ENCODE results near the gene SGCE.

The SGCE gene

DNA sequence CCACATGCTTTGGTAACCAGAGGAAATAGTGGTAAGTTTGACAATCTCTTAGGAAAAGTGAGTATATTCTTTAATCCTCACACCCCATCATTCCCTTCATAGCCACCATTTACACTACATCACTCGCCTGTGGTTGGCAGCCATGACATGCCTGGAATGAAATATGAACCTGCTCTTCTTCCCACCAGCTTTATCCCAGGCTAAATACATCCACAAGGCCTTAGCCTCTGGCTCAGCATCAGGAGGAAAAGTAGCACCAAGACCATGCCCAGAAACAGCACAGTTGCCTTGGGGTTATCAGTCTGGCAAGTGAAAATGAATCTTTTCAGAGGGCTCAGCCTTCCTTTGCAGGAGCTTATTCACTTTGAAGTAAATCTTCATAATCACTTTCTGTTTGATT lies 40.3 kb downstream of the SGCE start (continued):
- no peak for TF ChIP-seq ZNF221 (tag by site-specific recombination; IDR thresholded peaks at IDR 0.05; ENCODE audit: borderline replicate concordance)

DNA sequence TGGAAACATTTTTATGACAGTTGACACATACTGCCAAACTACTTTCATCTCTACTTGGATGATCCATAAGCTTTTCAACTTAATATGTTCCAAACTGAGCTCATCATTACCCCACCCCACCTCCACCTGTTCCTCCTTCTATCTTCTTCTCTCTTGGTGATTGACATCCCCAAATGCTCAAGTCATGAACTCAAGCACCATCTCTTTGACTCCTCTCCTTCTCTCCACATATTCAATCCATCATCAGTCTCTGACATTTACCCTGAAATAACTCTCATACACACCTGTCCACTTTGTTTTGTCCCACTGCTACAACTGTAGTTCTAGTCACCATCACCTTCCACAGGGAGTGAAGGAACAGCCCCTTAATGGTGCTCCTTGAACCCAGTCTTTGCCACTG lies 43.3 kb downstream of the SGCE start:
- CTCF ChIA-PET = interaction anchor here (0.6 kb wide), 1 partner anchor 1350 kb away, joined by 3 read pairs; no protein-coding TSS in a partner anchor
- Histone ChIP-seq H3K4me3 (ENCODE audit: low read depth, low read length) (no peak overlapping the region), H3K36me3 (ENCODE audit: control insufficient read depth in 2 of 2, insufficient read depth in 1 of 2, low read length in 2 of 2) (peaks cover 0 to 13% of the 10 kb centered on the region in 2 experiments; a peak in 2 of 3 replicates), H3K9me3 (ENCODE audit: control insufficient read depth, insufficient read depth, low read depth, low read length) (no peaks in the 10 kb centered on the region), H3K27ac (ENCODE audit: extremely low read depth, low read depth, low read length) (no peak overlapping the region), H3K4me1 (ENCODE audit: control insufficient read depth, insufficient read depth, low read length) (no peaks in the 10 kb centered on the region)
- POLR2A ChIA-PET = no interaction called here
- TF ChIP-seq ZNF266 (tag by site-specific recombination; IDR thresholded peaks at IDR 0.05; ENCODE audit: low read depth) (no peak), RBAK (tag by site-specific recombination; IDR thresholded peaks at IDR 0.05) (no peak), ZBTB17 (tag by site-specific recombination; IDR thresholded peaks at IDR 0.05) (no peak), ZNF571 (tag by site-specific recombination; IDR thresholded peaks at IDR 0.05) (no peak), ZNF146 (tag by site-specific recombination; IDR thresholded peaks at IDR 0.05) (no peak), ZNF830 (tag by site-specific recombination; IDR thresholded peaks at IDR 0.05; ENCODE audit: low read depth) (no peak)

DNA sequence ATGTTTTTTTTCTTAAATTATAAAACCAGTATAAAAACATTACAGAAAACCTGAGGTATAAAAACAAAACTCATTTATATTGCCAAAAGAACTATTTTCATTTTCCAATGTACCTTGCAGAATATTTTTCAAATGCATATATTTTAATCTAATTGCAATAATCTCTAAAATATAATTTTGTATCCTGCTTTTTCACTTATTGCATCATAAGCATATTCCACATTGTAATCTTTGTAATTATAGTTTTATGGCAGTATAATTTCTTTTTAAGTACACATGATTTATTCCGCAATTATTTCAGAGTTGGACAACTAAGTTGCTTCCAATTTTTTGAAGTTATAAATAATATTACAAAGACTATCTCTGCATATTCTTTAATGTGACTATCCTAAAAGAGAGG lies 43.7 kb downstream of the SGCE start:
- Histone ChIP-seq H3K36me3 (ENCODE audit: control insufficient read depth in 2 of 2, insufficient read depth in 1 of 2, low read length in 2 of 2) (peaks cover 0 to 13% of the 10 kb centered on the region in 2 experiments; a peak in 2 of 3 replicates), H3K9me3 (ENCODE audit: control insufficient read depth, insufficient read depth, low read depth, low read length) (no peaks in the 10 kb centered on the region), H3K4me3 (ENCODE audit: low read depth, low read length) (no peak overlapping the region), H3K4me1 (ENCODE audit: control insufficient read depth, insufficient read depth, low read length) (no peaks in the 10 kb centered on the region), H3K27ac (ENCODE audit: extremely low read depth, low read depth, low read length) (no peak overlapping the region)
- ChIA-PET POLR2A (no interaction called here), CTCF (interaction anchor here (0.6 kb wide), 1 partner anchor 1349 kb away, joined by 3 read pairs; no protein-coding TSS in a partner anchor)
- TF ChIP-seq, protein P1, sequence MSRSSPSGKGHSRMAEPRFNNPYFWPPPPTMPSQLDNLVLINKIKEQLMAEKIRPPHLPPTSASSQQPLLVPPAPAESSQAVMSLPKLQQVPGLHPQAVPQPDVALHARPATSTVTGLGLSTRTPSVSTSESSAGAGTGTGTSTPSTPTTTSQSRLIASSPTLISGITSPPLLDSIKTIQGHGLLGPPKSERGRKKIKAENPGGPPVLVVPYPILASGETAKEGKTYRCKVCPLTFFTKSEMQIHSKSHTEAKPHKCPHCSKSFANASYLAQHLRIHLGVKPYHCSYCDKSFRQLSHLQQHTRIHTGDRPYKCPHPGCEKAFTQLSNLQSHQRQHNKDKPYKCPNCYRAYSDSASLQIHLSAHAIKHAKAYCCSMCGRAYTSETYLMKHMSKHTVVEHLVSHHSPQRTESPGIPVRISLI (tag by site-specific recombination; IDR thresholded peaks at IDR 0.05) = no peak
- TF ChIP-seq, protein P2, sequence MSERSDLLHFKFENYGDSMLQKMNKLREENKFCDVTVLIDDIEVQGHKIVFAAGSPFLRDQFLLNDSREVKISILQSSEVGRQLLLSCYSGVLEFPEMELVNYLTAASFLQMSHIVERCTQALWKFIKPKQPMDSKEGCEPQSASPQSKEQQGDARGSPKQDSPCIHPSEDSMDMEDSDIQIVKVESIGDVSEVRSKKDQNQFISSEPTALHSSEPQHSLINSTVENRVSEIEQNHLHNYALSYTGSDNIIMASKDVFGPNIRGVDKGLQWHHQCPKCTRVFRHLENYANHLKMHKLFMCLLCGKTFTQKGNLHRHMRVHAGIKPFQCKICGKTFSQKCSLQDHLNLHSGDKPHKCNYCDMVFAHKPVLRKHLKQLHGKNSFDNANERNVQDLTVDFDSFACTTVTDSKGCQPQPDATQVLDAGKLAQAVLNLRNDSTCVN (tag by site-specific recombination; optimal IDR thresholded peaks at IDR 0.05) = no peak
- TF ChIP-seq ZNF157 (tag by site-specific recombination; IDR thresholded peaks at IDR 0.05) (no peak), ZBTB8A (tag by site-specific recombination; IDR thresholded peaks at IDR 0.05) (no peak), ZNF792 (tag by site-specific recombination; IDR thresholded peaks at IDR 0.05) (no peak), ZNF112 (tag by site-specific recombination; IDR thresholded peaks at IDR 0.05) (no peak), ZNF664 (tag by site-specific recombination; IDR thresholded peaks at IDR 0.05) (no peak)
- TF ChIP-seq, protein P3, sequence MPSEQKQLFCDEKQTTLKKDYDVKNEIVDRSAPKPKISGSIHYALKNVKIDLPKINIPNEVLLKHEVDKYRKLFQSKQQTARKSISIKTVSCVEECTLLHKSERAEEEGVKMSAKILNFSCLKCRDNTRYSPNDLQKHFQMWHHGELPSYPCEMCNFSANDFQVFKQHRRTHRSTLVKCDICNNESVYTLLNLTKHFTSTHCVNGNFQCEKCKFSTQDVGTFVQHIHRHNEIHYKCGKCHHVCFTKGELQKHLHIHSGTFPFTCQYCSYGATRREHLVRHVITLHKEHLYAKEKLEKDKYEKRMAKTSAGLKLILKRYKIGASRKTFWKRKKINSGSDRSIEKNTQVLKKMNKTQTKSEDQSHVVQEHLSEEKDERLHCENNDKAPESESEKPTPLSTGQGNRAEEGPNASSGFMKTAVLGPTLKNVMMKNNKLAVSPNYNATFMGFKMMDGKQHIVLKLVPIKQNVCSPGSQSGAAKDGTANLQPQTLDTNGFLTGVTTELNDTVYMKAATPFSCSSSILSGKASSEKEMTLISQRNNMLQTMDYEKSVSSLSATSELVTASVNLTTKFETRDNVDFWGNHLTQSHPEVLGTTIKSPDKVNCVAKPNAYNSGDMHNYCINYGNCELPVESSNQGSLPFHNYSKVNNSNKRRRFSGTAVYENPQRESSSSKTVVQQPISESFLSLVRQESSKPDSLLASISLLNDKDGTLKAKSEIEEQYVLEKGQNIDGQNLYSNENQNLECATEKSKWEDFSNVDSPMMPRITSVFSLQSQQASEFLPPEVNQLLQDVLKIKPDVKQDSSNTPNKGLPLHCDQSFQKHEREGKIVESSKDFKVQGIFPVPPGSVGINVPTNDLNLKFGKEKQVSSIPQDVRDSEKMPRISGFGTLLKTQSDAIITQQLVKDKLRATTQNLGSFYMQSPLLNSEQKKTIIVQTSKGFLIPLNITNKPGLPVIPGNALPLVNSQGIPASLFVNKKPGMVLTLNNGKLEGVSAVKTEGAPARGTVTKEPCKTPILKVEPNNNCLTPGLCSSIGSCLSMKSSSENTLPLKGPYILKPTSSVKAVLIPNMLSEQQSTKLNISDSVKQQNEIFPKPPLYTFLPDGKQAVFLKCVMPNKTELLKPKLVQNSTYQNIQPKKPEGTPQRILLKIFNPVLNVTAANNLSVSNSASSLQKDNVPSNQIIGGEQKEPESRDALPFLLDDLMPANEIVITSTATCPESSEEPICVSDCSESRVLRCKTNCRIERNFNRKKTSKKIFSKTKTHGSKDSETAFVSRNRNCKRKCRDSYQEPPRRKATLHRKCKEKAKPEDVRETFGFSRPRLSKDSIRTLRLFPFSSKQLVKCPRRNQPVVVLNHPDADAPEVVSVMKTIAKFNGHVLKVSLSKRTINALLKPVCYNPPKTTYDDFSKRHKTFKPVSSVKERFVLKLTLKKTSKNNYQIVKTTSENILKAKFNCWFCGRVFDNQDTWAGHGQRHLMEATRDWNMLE (tag by site-specific recombination; conservative IDR thresholded peaks at IDR 0.05; ENCODE audit: low read depth) = no peak
- TF ChIP-seq, protein P4, sequence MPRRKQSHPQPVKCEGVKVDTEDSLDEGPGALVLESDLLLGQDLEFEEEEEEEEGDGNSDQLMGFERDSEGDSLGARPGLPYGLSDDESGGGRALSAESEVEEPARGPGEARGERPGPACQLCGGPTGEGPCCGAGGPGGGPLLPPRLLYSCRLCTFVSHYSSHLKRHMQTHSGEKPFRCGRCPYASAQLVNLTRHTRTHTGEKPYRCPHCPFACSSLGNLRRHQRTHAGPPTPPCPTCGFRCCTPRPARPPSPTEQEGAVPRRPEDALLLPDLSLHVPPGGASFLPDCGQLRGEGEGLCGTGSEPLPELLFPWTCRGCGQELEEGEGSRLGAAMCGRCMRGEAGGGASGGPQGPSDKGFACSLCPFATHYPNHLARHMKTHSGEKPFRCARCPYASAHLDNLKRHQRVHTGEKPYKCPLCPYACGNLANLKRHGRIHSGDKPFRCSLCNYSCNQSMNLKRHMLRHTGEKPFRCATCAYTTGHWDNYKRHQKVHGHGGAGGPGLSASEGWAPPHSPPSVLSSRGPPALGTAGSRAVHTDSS (tag by site-specific recombination; IDR thresholded peaks at IDR 0.05) = no peak
- TF ChIP-seq, protein P5, sequence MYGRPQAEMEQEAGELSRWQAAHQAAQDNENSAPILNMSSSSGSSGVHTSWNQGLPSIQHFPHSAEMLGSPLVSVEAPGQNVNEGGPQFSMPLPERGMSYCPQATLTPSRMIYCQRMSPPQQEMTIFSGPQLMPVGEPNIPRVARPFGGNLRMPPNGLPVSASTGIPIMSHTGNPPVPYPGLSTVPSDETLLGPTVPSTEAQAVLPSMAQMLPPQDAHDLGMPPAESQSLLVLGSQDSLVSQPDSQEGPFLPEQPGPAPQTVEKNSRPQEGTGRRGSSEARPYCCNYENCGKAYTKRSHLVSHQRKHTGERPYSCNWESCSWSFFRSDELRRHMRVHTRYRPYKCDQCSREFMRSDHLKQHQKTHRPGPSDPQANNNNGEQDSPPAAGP (tag by site-specific recombination; IDR thresholded peaks at IDR 0.05) = no peak

Measured in HEK293 (cell line).